ENCODE measurements around the gene EMP2.
"Not testable (repeated sequence)": the region's sequence is repeated elsewhere in the genome, so short reads cannot be mapped to it uniquely, and the experiment has no call there.

Gene EMP2

GRCh38 chr16:10578474-10579316 lies 1.7 kb downstream of the EMP2 start:
- no peak for DNase-seq (ENCODE audit: low spot score)

- peak; percentile 72 for DNase-seq (ENCODE audit: low spot score)
Measured at GRCh38 chr16:10577305-10578202, 2.8 kb downstream of the EMP2 start.

GRCh38 chr16:10576390-10577304 lies 3.8 kb downstream of the EMP2 start:
- no peak for DNase-seq (ENCODE audit: low spot score)

GRCh38 chr16:10575506-10576130 lies 4.8 kb downstream of the EMP2 start:
- DNase-seq (ENCODE audit: low spot score), result peak; percentile 51

- no peak for DNase-seq (ENCODE audit: low spot score)
Measured at GRCh38 chr16:10572611-10573010, 7.8 kb downstream of the EMP2 start.

GRCh38 chr16:10571354-10571753 lies 9.0 kb downstream of the EMP2 start:
- no peak for DNase-seq (ENCODE audit: low spot score)

GRCh38 chr16:10569621-10570020 lies 10.8 kb downstream of the EMP2 start:
- no peak for DNase-seq (ENCODE audit: low spot score)

- DNase-seq (ENCODE audit: low spot score), result no peak
Measured at GRCh38 chr16:10566613-10567012, 13.8 kb downstream of the EMP2 start.

- no peak for DNase-seq (ENCODE audit: low spot score)
Measured at GRCh38 chr16:10565167-10565566, 15.2 kb downstream of the EMP2 start.

- DNase-seq (ENCODE audit: low spot score), result no peak
Measured at GRCh38 chr16:10564591-10564990, 15.8 kb downstream of the EMP2 start.

- DNase-seq (ENCODE audit: low spot score), result no peak
Measured at GRCh38 chr16:10562361-10562899, 18.0 kb downstream of the EMP2 start.

GRCh38 chr16:10561425-10561824 lies 19.0 kb downstream of the EMP2 start:
- DNase-seq (ENCODE audit: low spot score), result no peak

- DNase-seq (ENCODE audit: low spot score), result no peak
Measured at GRCh38 chr16:10561001-10561400, 19.4 kb downstream of the EMP2 start.

- not testable (repeated sequence) for DNase-seq (ENCODE audit: low spot score)
Measured at GRCh38 chr16:10559792-10560191, 20.6 kb downstream of the EMP2 start.

GRCh38 chr16:10558746-10559641 lies 21.4 kb downstream of the EMP2 start:
- peak; percentile 82 for DNase-seq (ENCODE audit: low spot score)

- DNase-seq (ENCODE audit: low spot score), result no peak
Measured at GRCh38 chr16:10558305-10558704, 22.1 kb downstream of the EMP2 start.

GRCh38 chr16:10557750-10558149 lies 22.6 kb downstream of the EMP2 start:
- no peak for DNase-seq (ENCODE audit: low spot score)

GRCh38 chr16:10556236-10556635 lies 24.2 kb downstream of the EMP2 start:
- no peak for DNase-seq (ENCODE audit: low spot score)

GRCh38 chr16:10554569-10554968 lies 25.8 kb downstream of the EMP2 start:
- DNase-seq (ENCODE audit: low spot score), result no peak

GRCh38 chr16:10552998-10553491 lies 27.4 kb downstream of the EMP2 start:
- DNase-seq (ENCODE audit: low spot score), result no peak

Measured in GM03348 (cell line).